Stimulated activated naive CD8-positive, alpha-beta T cell treated with anti-CD3 and anti-CD28 coated beads, Interleukin-15, Interleukin-2, amounts not matched to agents 100 U/mL and 50 U/mL, for 24 hours (primary cell): ENCODE results near the gene TIMP4.

ENCODE experiments used
- ATAC-seq: fragments of 150-1000 bp; cut with Tn5 transposase; one replicate; pipeline ENCODE4 v1.10.0; 2021
- DNase-seq: peaks from one replicate; pipeline ENCODE4 v3.0.0; 2021

Gene TIMP4

DNA sequence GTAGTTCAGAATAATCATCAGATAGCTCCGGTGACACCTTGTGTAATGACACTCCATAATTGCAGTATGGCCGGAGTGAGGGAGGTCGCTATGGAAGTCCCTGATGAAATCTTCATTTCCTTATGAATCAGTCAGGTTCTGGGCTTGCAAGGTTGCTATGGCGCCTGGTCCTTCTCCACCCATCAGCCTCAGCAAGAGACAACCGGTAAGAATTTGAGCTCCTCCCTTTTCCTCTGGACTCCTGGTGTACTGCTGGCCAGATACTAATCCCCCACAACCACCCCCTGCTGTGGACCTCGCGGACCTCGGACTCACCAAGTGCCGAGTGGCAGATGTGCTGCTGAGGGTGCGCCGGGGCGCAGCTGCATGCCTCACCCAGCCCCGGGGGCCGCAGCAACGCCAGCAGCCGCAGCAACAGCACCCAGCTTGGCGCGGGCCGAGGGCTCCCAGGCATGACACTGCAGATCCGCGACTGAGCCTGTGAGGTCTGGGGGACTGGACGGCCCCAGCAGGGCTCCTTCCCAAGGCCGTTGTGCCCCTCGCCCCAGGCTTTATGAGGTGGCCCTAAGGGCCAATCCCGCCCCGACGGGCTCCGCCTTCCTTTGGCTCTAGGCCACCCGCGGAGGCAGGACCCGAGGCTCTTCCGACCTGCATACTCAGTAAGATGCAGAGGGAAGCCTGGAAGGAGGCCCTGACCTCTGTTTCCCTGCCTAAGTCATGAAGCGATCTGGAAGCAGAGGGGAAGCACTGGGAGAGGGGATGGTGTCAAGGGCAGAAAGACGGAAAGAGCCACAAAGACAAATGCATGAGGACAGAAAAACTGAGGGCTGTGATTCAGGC lies at the start of gene TIMP4:
TSS of gene TIMP4 (minus strand) at position 526 of the 840 bp plus-strand sequence. CDS start at position 454, 72 bp downstream.
- no peak for ATAC-seq
- DNase-seq: no peak

DNA sequence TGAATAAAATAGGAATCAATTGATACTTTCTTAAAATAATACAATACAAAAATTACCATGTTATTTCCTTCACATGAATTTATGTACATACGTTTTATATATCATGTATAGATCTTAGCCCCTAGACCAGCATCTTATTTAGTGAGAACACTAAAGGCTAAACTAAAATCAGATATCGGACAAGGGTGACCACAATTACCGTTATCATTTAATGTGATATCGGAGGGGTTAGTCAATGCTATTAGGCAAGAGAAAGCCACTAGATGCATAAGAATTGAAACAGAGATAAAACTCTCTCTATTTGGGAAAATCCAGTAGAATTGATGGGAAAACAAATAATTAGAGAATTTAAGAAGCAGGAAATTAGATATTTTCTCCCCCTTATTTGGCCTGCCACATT lies 46.5 kb upstream of the TIMP4 start:
- ATAC-seq (no peak), DNase-seq (no peak)

DNA sequence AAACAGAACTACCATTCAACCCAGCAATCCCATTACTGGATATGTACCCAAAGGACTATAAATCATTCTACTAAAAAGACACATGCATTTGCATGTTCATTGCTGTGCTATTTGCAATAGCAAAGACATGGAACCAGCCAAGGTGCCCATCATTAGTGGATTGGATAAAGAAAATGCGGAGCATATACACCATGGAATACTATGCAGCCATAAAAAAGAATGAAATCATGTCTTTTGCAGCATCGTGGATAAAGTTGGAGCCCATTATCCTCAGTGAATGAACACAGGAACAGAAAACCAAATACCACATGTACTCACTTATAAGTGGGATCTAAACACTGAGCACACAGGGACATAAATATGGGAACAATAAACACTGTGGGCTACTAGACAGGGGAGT lies 43.1 kb upstream of the TIMP4 start:
- no peak for ATAC-seq
- DNase-seq: no peak

DNA sequence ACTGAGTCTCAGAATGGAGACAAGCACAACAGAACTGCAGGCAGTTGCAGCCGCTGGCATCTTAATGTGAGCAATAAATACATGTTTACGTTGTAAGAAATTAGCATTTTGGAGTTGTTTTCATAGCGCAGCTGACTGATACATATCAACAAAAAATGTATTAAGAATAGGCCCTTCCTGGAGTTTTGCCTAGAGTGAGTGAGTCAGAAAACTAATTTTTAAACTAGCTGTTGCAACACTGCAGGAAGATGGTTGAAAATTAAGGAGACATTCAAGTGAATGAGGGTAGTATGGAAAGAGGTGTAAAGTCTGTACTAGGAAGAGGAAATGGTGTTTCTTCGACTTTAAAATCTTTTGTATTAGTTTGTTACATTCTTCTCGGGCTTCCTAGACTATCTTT lies 39.6 kb upstream of the TIMP4 start:
- DNase-seq (no peak), ATAC-seq (no peak)

DNA sequence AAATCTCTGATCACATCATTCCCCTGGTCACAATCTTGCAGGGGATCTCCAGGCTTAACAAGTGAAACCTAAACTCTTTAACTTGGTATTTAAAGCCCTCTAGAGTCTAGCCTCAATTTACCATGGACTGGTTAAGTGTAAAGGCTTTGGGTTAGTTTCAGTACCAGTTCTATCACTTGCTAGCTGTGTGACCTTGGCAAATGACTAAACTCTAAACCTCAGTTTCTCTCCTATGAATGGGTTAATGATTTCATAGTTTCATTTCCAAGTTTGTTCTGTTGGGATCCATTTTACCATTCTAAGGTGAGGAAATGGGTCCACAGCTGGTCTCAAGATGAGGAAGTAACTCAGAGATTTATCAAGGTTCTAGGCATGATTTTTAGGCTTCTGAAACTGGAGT lies 38.8 kb upstream of the TIMP4 start:
- peak; percentile 84 for ATAC-seq
- DNase-seq: no peak

DNA sequence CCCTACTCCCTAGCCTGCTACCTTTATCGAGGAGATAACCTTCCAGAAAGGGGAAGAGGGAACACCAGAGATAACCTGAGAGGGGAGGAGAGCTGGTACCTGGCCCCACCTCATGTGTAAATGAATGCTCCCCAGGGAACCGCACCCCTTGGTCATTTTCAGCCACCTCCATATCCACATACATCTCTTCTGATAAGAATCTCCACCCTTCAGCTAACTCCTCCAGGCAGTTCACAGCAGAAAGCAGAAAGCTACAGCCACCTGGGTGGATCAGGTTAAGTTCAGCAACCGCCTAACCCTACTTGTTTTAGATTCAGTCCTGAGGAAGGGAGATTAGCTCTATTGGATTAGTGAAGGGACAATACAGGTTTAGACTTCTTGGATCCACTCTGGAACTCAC lies 38.0 kb upstream of the TIMP4 start:
- ATAC-seq (no peak), DNase-seq (no peak)

DNA sequence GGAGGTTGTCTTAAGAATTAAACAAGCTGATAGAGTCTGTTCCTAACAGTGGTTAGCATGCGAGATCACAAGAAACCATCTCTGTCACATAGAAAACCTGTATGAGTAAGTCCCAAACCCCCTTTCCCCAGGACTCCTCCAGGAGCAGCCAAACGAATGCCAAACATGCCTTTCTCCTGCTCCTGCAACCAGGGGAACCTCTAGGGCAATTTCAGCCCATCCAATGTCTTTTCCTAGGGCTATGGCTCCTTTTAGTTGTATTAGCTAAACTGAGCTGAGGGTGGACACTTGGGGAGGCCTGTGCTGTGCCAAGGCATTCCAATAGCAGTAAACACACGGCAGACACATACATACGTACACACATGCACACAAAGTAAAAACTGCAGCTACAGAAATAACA lies 36.5 kb upstream of the TIMP4 start:
- DNase-seq (no peak), ATAC-seq (no peak)

DNA sequence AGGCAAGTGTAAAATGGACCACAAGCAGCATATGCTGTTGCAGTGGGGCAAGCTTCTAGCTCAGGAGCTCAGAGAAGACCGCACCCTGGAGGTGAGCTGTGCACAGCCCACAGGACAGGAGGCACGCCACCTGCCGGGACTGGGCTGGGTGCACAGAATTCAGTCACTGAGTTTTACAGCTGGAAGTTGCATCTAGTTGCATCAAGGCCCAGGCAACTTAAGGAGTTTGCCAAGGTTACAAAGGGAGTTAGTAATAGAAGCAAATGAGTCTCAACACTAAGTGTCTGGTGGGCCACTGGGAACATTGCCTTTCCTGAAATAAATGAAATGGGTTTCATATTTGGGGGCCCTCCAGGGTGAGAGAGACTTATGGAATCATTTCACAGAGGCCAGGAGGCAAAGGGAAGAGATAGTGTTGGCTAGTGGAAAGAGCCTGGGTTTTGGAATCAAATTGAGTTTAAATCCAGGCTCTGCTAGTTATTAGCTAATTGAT lies 36.0 kb upstream of the TIMP4 start:
- DNase-seq (peak; percentile 44), ATAC-seq (peak; percentile 47)

DNA sequence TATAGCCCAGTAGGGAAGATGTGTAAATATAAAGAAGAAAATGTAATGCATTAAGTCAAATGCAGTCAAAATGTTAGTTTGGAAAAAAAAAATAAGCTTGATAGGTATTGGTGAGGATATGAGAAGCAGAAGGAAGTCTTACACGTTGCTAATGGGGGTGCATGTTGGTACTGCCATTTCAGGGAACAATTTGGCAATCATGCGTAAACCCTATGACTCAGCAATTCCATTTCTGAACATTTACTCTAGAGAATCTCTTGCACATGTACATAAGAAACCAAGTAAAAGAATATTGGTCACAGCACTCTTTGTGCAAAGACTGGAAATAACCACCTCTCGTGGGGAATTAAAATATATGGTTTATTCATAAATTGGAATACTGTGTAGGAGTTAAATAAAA lies 35.5 kb upstream of the TIMP4 start:
- ATAC-seq (peak; percentile 21), DNase-seq (no peak)

DNA sequence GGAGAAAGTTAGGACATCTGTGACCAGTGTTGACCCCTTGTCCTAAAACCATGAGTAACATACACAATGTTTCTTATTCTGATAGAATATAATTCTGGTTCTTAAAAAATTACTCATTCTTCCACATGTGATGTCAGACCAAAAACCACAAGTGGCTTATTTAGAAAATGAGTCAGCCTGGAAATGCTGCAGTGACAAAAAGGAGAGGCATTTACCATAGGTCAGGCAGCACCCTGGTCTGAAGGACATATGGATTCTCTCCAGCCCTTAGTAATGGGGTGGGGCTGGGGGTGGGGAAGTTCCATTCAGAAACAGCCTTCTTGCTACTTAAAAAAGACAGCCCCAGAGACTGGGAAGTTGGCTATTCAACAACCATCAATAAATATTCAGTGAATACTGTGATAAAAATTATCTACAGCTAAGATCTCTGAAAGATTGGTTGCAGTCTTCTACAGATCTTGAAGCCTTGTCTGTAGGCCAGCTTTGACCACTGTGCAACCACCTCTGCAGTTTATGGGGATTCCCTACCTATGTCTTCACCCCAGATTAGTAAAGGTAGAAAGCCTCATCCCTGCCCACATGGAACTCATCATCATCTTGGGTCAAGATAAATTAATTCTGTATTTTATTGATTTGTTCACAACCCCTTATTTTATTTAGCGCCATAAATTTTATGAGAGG lies 34.9 kb upstream of the TIMP4 start:
- DNase-seq (peak; percentile 57), ATAC-seq (peak; percentile 54)

DNA sequence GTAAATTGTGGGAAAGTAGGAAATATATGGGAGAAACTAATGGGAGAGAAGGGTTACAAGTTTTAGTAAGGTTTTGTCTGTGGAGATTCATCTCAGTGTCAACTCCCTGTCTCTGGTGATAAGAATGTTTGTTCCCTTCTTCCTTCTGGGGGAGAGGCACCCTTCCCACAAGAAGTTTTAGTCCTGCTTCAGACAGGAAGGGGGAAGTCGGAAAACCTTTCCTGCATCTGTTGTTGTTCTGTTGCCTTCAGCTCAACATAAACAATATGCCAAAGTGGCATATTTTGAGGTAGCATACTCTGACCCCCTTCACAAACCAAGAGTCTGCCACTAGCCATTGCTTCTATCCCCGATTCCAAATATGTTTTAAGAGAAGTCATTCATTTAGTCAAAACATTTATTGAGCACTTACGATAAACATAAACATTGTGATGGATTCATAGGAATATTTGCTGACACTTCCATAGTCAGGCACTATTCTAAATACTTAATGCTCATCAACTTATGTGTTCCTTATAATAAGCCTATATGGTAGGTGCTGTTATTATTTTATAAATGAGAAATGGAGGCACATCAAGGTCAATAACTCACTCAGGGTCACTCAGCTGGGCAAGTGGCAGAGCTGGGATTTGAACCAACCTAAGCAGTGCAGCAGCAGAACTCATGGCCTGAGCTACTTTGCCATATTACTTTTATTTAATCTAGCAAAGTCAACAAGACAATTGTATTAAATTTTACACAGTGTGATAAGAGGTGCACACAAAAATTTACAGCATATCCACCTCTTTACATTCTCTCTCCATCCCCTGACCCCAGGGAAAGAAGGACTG lies 34.2 kb upstream of the TIMP4 start:
- no peak for DNase-seq
- ATAC-seq: no peak

DNA sequence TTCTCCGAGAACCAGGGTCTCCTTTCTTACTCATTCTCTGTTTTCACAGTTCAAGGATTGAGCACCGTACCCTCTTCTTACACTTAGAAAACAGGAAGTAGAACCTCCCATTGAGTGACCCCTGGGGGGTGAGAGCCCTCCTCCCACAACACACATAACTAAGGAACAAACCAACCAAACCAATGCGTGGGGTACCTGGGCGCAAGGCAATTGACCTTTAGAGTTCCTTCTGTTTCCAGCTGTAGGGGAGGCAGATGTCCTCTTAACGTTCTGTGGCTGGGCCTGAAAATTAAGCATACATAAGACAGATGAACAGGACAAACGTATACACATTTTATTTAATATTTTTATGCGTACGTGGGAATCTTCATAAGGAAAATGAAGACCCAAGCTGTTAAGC lies 33.5 kb upstream of the TIMP4 start:
- ATAC-seq: no peak
- DNase-seq: no peak

DNA sequence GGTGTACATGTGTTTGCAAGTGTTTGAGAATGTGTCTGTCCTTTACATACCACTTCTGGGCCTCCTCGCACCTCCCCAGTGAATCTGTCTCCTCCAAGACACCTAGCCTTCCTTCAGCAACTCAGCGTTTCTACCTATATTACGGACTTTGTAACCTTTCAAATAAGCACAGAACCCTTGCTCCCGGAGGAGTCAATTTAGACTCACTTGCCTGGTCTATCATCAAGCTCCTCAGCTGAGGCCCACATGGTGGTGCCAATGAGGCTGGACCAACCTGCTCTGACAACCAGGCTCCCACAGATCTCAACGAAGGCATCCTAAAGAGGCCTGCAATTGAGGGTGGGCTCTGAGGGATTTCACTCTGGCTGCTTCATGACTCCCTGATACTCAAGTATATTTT lies 32.8 kb upstream of the TIMP4 start:
- DNase-seq (no peak), ATAC-seq (no peak)

DNA sequence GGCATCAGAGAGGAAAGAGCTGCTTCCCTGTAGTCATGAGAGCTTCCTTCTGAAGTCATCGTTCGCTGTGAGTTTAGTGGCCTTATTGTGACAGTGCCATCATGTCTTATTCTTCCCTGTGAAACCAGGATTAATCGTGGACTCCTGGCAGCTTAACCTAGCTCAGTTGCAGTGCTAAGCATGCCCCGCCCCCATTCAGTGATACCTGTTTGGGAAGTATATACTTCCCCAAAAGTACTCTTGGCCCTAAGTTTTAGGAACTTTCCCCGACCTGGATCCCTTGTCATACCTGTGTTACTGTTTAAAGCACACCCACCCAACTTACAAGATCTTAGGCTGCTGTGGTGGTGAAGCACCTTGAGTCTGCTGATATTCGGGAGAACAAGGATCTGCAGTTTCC lies 32.1 kb upstream of the TIMP4 start:
- DNase-seq (no peak), ATAC-seq (no peak)

DNA sequence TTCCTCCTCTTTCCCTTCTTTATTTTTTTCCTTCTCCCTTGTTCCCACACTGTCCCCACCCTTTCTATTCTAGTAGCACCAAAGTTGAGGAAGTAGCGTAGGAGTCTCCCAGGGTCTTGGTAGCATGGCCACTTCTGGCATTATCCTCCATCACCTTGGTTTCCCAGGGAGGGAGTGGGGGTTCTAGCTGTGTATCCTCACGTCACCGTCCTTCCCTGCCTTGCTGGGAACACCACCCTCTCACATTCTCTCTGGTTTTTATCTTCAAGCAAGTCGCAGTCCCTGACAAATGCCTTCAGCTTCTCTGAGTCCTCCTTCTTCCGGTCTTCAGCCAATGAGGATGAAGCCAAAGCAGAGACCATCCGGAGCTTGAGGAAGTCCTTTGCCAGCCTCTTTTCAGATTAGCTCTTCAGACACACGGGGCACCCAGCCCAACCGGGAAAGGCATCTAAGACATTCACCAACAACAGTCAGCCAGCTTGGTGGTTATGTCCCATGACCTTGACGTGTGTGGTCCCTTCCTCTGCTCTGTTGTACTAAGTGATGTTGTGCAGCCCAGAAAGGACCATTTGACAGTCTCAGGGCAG lies 31.6 kb upstream of the TIMP4 start:
- no peak for DNase-seq
- ATAC-seq: no peak

DNA sequence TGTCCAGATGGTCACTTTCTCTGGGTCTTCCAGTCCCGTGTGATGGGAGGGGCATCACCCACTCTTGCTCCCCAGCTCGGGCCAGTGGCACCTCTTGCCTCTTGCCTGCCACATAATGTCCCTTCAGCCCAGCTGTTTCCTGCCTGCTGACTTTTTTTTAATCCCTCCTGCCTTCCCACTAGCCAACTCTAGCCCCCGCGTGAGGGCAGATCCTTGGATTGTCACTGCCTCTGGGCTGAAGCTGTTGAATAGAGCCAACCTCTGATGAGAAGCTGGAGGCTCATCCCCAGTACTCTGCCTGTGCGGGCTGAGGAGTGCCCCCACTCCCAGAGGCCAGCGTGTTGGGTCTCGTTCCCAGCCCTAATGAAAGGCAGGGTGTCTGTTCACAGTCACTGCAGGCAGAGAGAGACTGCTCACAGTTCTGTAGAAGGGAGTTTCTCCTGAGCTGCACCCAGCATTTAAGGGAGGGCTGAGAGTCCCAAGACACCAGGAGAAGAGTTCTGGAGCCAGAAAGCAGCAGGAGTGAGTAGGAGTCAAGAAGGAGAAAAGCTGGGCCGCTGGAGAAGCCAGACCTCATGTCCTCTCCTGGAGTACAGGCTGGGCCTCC lies 30.1 kb upstream of the TIMP4 start:
- no peak for DNase-seq
- ATAC-seq: no peak

DNA sequence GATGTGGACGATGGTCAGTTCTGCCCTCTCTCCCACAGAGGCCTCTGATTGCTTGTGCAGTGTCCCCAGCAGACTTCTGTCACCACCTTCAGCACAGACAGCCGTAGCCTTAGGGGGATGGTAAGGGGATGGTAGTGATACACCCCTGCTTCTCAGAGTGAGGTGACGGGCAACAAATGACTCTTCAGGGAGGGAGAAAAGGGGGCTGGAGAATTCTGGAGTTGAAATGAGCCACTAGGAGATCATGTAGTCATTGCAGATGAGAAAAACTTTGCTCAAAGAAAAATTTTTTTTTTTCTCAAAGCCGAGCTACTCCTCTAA lies 29.6 kb upstream of the TIMP4 start:
- peak; percentile 50 for ATAC-seq
- peak; percentile 43 for DNase-seq

DNA sequence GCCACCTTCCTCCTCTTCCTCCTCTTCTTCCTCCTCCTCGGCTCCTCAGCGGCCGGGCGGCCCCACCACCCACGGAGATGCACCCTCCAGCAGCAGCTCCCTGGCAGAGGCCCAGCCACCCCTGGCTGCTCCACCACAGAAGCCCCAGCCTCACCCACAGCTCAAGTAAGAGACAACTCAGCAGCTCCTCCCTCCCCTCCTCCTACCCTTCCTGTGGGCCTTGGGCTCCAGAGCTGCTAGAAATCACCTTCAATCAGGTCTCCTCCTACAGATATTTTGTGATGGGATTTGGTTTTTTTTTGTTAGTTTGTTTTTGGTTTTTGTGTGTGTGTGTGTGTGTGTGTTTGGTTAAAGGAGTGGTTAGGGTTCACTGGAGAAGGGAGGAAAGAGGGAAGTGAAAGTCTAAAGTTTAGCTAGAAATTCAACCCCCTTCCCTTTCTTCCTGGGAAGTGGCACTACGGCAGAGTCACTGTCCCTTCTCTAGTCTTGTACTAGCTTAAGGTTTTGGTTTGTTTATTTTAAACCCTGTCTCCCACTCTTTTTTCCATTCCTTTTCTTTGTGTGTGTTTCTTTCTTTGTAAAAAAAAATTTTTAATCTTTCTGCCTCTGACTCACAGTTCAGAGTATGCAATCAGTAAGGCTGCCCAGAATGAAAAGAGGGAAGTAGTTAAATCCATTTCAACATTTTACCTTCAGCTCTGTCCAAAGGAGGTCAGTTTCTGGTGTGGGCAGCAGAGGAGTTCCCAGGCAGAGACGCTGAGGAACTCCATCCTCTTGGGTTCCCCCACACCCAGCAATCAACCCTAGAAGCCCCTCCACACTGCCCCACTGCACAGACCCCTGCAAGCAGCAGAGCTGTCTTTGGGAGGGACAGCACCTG lies 29.0 kb upstream of the TIMP4 start:
- DNase-seq: peak; percentile 85

DNA sequence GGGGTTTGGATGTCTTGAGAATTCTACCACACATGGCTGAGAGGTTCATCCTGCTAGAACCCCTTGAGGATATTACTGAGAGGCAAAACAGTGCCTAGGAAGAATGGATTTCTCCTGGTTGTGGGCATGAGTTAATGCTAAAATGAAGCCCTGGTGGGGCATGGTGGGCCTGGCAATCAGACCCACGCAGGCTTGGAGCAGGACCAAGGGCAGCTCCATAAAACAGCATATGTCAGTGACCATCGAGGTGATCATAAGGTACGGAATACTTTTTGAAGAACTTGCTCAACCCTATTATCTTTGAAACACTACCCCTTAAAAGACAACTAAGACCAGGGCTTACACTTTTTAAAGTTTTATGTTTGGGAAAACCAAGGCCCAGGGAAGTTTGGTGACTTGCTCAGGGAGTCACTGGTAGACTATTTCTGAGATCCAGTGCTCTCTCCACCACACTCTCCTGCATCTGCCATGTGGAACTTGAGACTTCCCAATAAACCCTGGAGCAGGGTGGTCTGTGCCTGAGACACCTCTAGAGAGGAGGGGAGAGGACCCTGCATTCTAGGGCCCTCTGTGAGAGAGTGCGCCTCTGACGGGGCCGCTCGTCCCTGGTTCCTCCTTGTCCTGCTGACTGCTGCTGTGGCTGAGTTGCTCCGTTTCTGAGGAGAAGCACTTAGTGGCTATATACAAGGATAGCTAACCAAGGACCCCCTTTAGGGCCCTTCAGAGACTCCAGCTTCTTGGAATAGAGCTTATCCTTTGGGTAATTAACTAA lies 28.0 kb upstream of the TIMP4 start:
- DNase-seq (no peak), ATAC-seq (no peak)

More for the DNA sequence above, 29.0 kb upstream of the TIMP4 start:
- peak; percentile 94 for ATAC-seq

DNA sequence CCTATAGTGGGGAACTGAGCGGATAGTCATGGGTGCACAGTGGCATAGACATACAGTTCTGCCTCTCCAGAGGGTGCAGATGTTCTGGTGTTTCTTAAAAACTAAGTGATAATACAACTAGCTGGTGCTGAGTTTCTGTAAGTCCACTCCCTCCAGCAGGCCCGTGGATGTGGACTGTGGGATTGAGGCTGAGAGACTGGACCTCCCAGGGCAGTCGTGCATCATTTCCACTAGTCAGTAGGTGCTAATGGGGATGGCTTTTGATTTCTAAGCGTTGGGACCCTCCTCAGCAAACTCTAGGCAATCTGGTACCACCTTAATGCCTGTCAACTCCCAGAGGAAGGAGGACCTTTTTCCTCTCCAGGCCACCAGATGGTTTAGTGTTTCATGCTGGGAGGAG lies 27.3 kb upstream of the TIMP4 start:
- ATAC-seq: no peak
- no peak for DNase-seq
